GM08714 (cell line): Measurements from ENCODE around the gene CACNA1I.

Source experiments
- H3K4me3 ChIP-seq: fragments of 200-500 bp; sonication (Bioruptor generic); 2 replicates; pipeline ENCODE4 v1.5.1; 2014; ENCODE audit warnings: mild to moderate bottlenecking, low read length, inconsistent platforms
- ZNF274 ChIP-seq: IDR thresholded peaks from 2 replicates; pipeline ENCODE4 v1.6.1; 2012; ENCODE audit warnings: mild to moderate bottlenecking, low read depth, low read length

CACNA1I gene

DNA sequence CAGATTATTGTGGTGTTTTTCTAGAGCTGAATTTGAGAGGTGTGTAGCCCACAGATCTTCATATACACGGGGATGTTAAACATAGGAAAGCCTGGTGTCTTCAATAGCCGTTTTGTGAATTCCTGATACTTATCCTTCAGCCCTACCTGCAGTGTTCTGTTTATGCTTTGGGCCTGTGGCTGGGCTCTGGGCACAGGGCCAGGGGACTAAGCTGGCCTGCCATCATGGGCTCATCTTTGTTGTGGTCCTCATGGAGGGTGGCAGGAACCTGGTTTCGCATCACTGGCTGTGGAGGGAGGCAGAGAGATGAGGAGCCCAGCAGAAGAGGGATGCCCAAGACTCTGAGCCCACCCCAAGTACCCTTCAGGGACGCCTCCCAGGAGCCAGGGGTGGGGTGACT is 112.4 kb downstream of the CACNA1I start:
- no peak overlapping the region for H3K4me3 ChIP-seq
- no peak for TF ChIP-seq ZNF274

DNA sequence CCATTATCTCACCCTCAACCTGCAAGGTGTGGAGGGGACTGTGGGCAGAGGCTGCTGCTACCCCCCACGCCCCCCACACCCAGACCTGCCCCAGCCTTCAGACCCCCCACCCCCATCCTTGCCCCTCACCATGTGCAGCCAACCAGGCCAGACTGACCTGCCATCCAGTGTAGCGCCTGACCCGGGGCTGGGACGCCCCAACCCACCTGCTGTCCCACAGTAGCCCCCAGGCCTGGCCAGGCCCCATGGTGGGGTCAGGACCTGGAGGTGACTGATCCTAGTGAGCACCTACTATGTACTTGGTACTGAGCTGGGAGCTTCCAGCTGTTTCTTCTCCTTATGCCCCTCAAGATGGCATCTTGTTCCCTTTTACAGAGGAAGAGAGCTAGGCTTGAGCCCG is 113.1 kb downstream of the CACNA1I start:
- no peak overlapping the region for H3K4me3 ChIP-seq
- TF ChIP-seq ZNF274: no peak

DNA sequence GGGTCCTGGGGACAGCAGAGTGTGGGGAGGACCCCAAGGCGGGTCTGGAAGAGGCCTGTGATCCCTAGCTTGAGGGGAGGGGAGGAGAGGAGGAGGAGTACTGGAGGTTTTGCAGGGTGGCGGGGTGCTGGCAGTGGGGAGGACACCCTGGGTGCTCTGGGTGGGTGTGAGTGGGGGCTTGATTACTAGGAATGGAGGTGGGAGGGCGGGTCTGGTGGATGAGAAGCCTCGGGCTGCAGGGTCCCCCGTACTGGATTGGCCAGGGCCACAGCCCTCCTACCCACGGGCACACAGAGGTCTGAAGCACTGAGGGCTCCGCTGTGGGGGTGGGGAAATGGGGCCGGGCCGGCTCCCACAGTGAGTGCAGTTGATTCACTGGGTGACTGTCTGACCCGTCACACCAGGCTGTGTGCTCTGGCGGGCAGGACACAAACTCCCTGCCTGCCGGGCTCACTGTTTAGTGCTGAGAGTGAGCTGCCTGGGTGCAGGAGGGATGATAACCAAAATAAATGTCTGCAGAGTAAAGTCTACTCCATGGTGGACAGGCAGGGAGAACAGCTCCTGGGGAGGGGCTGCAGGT is 114.2 kb downstream of the CACNA1I start:
- H3K4me3 ChIP-seq: no peak overlapping the region
- TF ChIP-seq ZNF274: no peak

DNA sequence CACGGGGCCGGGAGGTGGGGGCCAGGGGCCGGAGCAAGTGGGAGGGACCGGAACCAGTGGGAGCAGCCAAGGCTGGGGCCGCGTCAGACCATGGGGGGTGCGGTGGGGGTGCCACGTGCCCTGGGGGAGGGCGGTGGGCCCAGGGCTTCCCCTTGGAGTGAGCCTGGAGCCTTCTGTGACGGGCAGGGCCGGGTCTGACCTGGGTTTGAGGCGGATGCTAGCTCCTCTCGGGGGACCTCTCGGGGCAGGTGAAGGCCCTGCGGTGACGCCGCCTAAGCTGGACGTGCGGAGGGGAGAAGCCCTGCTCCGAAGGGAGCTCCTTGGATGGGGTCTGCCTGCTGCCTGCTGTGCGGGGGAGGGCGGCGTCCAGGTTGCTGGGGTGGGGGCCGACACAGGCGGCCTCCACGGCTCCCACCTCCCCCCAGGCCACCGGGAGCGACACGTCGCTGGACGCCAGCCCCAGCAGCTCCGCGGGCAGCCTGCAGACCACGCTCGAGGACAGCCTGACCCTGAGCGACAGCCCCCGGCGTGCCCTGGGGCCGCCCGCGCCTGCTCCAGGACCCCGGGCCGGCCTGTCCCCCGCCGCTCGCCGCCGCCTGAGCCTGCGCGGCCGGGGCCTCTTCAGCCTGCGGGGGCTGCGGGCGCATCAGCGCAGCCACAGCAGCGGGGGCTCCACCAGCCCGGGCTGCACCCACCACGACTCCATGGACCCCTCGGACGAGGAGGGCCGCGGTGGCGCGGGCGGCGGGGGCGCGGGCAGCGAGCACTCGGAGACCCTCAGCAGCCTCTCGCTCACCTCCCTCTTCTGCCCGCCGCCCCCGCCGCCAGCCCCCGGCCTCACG is 115.0 kb downstream of the CACNA1I start:
- no peak overlapping the region for H3K4me3 ChIP-seq
- no peak for TF ChIP-seq ZNF274

GRCh38 chr22:39686178-39686620 is 115.6 kb downstream of the CACNA1I start:
- no peak for TF ChIP-seq ZNF274
- H3K4me3 ChIP-seq: no peak overlapping the region

DNA sequence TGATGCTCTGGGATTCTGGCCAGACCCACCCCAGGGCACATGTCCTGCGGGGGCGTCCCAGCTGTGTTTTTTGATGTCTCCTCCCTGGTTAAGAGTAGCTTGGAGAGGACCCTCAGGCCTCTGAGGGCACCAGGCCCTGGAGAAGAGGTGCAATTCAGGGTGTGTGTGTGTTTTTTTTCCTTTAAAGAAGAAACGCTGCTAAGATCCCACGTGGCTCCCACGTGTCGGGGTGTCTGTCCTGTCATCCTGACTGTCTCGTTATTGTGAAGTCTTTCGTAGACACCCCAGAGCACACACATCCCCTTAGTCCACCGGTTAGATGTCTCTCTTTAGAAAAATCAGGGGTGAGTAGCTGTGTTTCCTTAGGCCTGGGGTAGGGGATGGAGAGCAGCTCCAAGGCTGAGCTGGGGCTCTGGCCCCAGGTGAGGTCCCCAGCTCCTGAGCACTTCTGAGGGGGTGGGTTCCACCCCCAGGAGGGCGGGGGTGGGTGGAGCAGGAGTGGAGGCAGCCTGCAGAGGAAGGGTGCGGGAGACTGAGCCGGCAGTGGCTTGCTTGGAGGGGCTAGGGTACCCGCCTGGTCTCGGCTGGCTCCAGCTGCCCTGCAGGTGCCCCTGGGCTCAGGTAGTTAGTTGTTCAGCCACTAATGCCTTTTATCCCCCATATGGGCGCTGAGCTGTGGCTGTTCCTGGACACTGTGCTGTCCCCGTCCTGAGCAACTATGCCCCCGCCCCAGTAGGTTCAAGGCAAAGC is 116.4 kb downstream of the CACNA1I start:
- no peak overlapping the region for H3K4me3 ChIP-seq
- TF ChIP-seq ZNF274: no peak

GRCh38 chr22:39688186-39688785 is 117.7 kb downstream of the CACNA1I start:
- no peak overlapping the region for H3K4me3 ChIP-seq
- TF ChIP-seq ZNF274: no peak

DNA sequence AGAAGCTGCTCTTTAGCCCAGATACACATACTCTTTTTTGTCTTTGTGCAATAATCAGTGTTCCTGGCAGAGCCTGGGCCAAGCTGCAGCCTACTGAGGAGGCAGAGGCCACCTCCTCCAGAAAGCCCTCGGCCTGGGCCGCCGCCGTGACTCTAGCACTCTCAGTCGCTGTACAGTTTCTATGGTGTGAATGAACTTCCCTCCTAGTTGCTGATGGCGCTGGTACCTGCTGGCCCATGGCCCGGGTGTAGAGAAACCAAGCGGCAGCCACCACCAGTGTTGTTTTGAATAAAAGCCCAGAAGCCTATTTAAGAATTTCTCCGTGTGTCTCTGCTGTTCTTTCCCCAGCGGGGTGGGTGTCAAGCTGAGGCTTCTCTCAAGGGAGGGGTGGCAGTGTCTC is 118.9 kb downstream of the CACNA1I start:
- no peak for TF ChIP-seq ZNF274
- H3K4me3 ChIP-seq: no peak overlapping the region

- no peak for TF ChIP-seq ZNF274
- no peak overlapping the region for H3K4me3 ChIP-seq
Observed at GRCh38 chr22:39690881-39691605, 120.5 kb downstream of the CACNA1I start.

DNA sequence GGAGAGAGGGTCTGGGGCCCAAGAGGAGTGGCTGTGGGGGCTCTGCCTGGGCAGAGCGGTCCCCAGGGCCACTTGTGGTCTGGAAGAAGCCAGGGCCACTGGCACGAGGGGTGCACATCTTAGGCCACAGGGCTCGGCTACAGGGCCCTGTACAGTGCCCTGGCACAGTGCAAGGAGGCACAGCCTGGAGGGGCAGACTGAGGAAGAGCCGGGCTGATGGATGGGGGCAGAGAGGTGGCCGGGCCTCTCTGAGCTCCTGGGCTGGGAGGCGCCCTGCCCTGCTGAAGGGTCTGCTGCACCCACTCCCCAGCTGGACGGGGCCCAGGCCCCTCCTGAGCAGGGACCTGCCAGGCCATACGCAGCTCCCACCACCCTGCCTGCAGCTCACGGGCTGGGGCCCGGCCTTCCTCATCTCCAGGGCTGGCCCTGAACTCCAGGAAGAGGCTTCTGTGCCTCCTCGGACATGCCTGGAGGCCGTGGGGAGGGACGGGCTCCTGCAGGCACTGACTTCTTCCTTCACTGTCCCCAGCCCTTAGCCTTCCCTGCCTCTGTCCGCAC is 123.5 kb downstream of the CACNA1I start:
- no peak overlapping the region for H3K4me3 ChIP-seq
- TF ChIP-seq ZNF274: no peak

DNA sequence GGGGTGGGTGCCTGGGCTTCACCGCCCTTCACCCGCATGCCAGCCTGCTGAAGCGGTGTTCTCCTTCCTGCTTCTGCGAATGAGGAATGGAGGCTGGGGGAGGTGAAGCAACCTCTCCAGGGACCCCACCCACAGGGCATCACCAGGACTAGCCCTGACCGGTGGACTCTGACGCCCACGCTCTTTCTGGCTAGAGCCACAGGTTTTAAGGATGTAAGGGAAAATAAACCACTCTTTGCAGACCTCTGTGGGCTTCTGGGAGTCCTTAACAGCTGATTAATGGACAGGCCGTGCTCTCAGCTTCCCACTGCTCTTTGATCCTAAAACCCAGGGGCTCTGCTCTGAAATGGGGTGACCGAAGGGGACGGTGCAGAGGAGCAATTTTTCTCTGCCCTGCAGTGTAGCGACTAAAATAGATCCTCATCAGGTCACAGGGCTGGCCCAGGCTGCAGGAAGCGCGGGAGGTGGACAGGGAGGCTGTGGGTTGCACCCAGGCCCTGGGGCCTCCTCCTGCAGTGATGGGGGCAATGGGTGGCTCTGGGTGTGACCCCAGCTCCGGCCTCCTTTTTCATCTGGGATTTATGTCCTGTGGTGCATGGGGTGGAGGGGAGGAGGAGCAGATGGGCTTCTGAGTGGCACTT is 127.4 kb downstream of the CACNA1I start:
- no peak for TF ChIP-seq ZNF274
- H3K4me3 ChIP-seq: no peak overlapping the region

GRCh38 chr22:39699631-39700360 is 129.2 kb downstream of the CACNA1I start:
- TF ChIP-seq ZNF274: no peak
- H3K4me3 ChIP-seq: no peak overlapping the region
